ENCODE data around the gene CCK. TPM values are rescaled to one million over a fixed set of nuclear protein-coding genes. Genes with fewer than 3 reads are reported as not detected.

The CCK gene
- total and polyA plus RNA-seq, 4 donors: 0.25 TPM; not detected in 3

DNA sequence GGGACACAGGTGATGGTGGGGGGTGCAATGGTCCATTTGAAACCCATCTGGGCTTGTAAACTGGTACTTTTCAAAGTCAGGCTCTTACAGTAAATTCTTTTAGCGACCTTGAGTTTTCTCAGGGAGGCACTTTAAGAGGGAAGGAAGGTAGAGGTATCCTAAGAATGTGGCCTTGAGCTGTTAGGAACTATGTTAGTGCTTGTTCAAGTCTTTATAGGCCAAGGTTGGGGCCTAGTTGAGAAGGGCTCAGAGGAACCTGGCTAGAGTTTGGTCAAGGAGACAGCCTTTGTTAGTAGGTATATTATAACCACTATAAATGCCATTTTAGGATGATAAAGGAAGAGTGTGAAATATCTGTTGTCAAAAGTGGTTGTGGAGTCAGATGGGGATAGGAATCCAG, 9.2 kb upstream of the CCK start:
- TF ChIP-seq FOXA1 (IDR thresholded peaks at IDR 0.05) (no peak), SP1 (IDR thresholded peaks at IDR 0.05) (no peak), RXRA (IDR thresholded peaks at IDR 0.05) (no peak), FOXA2 (IDR thresholded peaks at IDR 0.05) (no peak), GABPA (IDR thresholded peaks at IDR 0.05 in 1 of 2, conservative IDR thresholded peaks at IDR 0.05 in 1 of 2) (no peak), JUND (IDR thresholded peaks at IDR 0.05) (no peak), EGR1 (IDR thresholded peaks at IDR 0.05; ENCODE audit: low read depth in 2 of 2) (no peak), NR2F2 (IDR thresholded peaks at IDR 0.05) (no peak), HNF4A (conservative IDR thresholded peaks at IDR 0.05) (no peak)
- TF ChIP-seq, protein P1, sequence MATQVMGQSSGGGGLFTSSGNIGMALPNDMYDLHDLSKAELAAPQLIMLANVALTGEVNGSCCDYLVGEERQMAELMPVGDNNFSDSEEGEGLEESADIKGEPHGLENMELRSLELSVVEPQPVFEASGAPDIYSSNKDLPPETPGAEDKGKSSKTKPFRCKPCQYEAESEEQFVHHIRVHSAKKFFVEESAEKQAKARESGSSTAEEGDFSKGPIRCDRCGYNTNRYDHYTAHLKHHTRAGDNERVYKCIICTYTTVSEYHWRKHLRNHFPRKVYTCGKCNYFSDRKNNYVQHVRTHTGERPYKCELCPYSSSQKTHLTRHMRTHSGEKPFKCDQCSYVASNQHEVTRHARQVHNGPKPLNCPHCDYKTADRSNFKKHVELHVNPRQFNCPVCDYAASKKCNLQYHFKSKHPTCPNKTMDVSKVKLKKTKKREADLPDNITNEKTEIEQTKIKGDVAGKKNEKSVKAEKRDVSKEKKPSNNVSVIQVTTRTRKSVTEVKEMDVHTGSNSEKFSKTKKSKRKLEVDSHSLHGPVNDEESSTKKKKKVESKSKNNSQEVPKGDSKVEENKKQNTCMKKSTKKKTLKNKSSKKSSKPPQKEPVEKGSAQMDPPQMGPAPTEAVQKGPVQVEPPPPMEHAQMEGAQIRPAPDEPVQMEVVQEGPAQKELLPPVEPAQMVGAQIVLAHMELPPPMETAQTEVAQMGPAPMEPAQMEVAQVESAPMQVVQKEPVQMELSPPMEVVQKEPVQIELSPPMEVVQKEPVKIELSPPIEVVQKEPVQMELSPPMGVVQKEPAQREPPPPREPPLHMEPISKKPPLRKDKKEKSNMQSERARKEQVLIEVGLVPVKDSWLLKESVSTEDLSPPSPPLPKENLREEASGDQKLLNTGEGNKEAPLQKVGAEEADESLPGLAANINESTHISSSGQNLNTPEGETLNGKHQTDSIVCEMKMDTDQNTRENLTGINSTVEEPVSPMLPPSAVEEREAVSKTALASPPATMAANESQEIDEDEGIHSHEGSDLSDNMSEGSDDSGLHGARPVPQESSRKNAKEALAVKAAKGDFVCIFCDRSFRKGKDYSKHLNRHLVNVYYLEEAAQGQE (IDR thresholded peaks at IDR 0.05): no peak
- TF ChIP-seq, protein P2, sequence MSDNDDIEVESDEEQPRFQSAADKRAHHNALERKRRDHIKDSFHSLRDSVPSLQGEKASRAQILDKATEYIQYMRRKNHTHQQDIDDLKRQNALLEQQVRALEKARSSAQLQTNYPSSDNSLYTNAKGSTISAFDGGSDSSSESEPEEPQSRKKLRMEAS (IDR thresholded peaks at IDR 0.05): no peak
- TF ChIP-seq, protein P3, sequence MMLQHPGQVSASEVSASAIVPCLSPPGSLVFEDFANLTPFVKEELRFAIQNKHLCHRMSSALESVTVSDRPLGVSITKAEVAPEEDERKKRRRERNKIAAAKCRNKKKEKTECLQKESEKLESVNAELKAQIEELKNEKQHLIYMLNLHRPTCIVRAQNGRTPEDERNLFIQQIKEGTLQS (IDR thresholded peaks at IDR 0.05): no peak
- TF ChIP-seq, protein P4, sequence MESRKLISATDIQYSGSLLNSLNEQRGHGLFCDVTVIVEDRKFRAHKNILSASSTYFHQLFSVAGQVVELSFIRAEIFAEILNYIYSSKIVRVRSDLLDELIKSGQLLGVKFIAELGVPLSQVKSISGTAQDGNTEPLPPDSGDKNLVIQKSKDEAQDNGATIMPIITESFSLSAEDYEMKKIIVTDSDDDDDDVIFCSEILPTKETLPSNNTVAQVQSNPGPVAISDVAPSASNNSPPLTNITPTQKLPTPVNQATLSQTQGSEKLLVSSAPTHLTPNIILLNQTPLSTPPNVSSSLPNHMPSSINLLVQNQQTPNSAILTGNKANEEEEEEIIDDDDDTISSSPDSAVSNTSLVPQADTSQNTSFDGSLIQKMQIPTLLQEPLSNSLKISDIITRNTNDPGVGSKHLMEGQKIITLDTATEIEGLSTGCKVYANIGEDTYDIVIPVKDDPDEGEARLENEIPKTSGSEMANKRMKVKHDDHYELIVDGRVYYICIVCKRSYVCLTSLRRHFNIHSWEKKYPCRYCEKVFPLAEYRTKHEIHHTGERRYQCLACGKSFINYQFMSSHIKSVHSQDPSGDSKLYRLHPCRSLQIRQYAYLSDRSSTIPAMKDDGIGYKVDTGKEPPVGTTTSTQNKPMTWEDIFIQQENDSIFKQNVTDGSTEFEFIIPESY (IDR thresholded peaks at IDR 0.05): no peak
- H3K9me3 ChIP-seq (ENCODE audit: control insufficient read depth in 4 of 4, low read length in 3 of 4): peaks cover 0 to 5% (median 2%) of the 10 kb centered on the region in 4 donors
- no peak overlapping the region for H3K27ac ChIP-seq (ENCODE audit: low read depth in 1 of 2, low read length in 2 of 2)
- no peaks in the 10 kb centered on the region for H3K4me1 ChIP-seq (ENCODE audit: control insufficient read depth in 4 of 4, insufficient read depth in 4 of 4, low read length in 3 of 4)
- H3K4me3 ChIP-seq (ENCODE audit: low read depth in 1 of 3, low read length in 3 of 3): no peak overlapping the region
- DNase-seq (ENCODE audit: low spot score): no peak
- H3K9ac ChIP-seq (ENCODE audit: low read depth in 1 of 2, low read length in 2 of 2): no peak overlapping the region
- H3K36me3 ChIP-seq (ENCODE audit: control insufficient read depth in 4 of 4, insufficient read depth in 3 of 4, low read depth in 1 of 4, low read length in 3 of 4): no peaks in the 10 kb centered on the region
- whole genome bisulfite sequencing: 44% methylated on average over 1 of the region's 1 CpG
- H3K27me3 ChIP-seq (ENCODE audit: control insufficient read depth in 4 of 4, insufficient read depth in 4 of 4, low read length in 3 of 4): no peaks in the 10 kb centered on the region

DNA sequence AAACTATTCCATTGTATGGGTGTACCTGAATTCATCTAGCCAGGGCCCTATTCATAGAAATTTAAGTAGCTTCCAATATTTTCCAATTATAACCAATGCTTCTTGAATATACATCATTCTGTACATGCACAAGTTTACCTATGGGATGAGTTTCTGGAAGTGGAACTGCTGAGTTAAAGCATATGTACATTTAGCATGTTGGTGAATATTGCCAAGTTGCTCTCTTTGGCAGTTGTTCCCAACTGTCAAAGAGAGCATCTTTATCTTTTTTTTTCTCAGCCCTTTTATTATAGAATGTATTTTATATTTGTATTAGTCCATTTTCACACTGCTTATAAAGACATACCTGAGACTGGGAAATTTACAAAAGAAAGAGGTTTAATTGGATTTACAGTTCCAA, 8.3 kb upstream of the CCK start:
- Histone ChIP-seq H3K9ac (ENCODE audit: low read depth in 1 of 2, low read length in 2 of 2) (no peak overlapping the region), H3K27ac (ENCODE audit: low read depth in 1 of 2, low read length in 2 of 2) (no peak overlapping the region), H3K9me3 (ENCODE audit: control insufficient read depth in 4 of 4, low read length in 3 of 4) (no peaks in the 10 kb centered on the region), H3K4me1 (ENCODE audit: control insufficient read depth in 4 of 4, insufficient read depth in 4 of 4, low read length in 3 of 4) (no peaks in the 10 kb centered on the region), H3K27me3 (ENCODE audit: control insufficient read depth in 4 of 4, insufficient read depth in 4 of 4, low read length in 3 of 4) (peaks cover 0 to 3% (median 0%) of the 10 kb centered on the region in 4 donors), H3K36me3 (ENCODE audit: control insufficient read depth in 4 of 4, insufficient read depth in 3 of 4, low read depth in 1 of 4, low read length in 3 of 4) (no peaks in the 10 kb centered on the region), H3K4me3 (ENCODE audit: low read depth in 1 of 3, low read length in 3 of 3) (no peak overlapping the region)
- TF ChIP-seq FOXA1 (IDR thresholded peaks at IDR 0.05): no peak
- TF ChIP-seq HNF4G (IDR thresholded peaks at IDR 0.05): no peak
- no peak for TF ChIP-seq YY1 (IDR thresholded peaks at IDR 0.05)
- no peak for TF ChIP-seq RXRA (IDR thresholded peaks at IDR 0.05)
- TF ChIP-seq, protein P5, sequence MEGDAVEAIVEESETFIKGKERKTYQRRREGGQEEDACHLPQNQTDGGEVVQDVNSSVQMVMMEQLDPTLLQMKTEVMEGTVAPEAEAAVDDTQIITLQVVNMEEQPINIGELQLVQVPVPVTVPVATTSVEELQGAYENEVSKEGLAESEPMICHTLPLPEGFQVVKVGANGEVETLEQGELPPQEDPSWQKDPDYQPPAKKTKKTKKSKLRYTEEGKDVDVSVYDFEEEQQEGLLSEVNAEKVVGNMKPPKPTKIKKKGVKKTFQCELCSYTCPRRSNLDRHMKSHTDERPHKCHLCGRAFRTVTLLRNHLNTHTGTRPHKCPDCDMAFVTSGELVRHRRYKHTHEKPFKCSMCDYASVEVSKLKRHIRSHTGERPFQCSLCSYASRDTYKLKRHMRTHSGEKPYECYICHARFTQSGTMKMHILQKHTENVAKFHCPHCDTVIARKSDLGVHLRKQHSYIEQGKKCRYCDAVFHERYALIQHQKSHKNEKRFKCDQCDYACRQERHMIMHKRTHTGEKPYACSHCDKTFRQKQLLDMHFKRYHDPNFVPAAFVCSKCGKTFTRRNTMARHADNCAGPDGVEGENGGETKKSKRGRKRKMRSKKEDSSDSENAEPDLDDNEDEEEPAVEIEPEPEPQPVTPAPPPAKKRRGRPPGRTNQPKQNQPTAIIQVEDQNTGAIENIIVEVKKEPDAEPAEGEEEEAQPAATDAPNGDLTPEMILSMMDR (IDR thresholded peaks at IDR 0.05; ENCODE audit: low read depth, low read length, missing input control): no peak
- TF ChIP-seq FOXA2 (IDR thresholded peaks at IDR 0.05): no peak
- TF ChIP-seq, protein P4 (IDR thresholded peaks at IDR 0.05): no peak
- no peak for TF ChIP-seq HNF4A (conservative IDR thresholded peaks at IDR 0.05)
- no peak for DNase-seq (ENCODE audit: low spot score)
